GM19372 (cell line): ENCODE results near the gene ZKSCAN3.
A peak's percentile ranks its signal among the peaks of the same experiment; 100 is the strongest.
"Not testable (repeated sequence)": the region's sequence is repeated elsewhere in the genome, so short reads cannot be mapped to it uniquely, and the experiment has no call there.

Source experiments
- ATAC-seq: cut with Tn5 transposase; IDR thresholded peaks from one replicate; pipeline ENCODE4 v1.9.1; 2021; ENCODE audit warnings: mild to moderate bottlenecking, low read depth, moderate library complexity; ENCODE audit not compliant: unreplicated experiment

The ZKSCAN3 gene

GRCh38 chr6:28349892-28350737 lies at the start of gene ZKSCAN3:
Gene ZKSCAN3 (plus strand): TSS chr6:28349947. CDS start chr6:28359587, 9,640 bp downstream.
- ATAC-seq = peak; percentile 98

GRCh38 chr6:28303570-28303969 lies 46.2 kb upstream of the ZKSCAN3 start:
- peak; percentile 88 for ATAC-seq

GRCh38 chr6:28306363-28306762 lies 43.4 kb upstream of the ZKSCAN3 start:
- not testable (repeated sequence) for ATAC-seq

DNA sequence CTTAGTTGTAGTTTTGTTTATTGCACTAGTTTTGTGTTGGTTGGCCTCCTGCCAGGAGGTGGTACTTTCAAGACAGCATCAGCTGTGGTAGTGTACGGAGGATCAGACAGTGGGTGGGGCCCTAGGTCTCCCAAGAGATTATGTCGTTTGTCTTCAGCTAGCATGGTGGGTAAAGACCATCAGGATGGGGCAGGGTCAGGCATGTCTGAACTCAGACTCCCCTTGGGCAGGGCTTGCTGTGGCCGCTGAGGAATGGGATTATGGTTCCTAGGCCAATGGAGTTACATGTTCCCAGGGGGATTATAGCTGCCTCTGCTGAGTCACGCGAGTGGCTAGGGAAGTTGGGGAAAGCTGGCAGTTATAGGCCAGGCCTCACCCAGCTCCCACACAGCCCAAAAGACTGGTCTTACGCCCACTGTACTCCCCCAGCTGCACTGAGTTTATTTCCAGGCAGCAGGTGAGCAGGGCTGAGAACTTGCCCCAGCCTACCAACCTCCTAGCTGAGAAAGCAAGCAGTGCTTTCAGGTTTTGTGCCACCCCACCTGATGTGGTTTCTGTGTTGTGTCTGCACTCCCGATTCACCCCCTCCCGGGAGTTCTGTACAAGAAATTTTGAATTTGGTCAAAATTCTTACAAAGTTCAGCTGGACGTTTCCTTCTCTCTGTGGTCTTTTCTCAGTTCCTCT lies 38.5 kb upstream of the ZKSCAN3 start:
- no peak for ATAC-seq

- no peak for ATAC-seq
These were observed 36.8 kb upstream of the ZKSCAN3 start for GRCh38 chr6:28312939-28313338.

- ATAC-seq = no peak
These were observed 34.1 kb upstream of the ZKSCAN3 start for GRCh38 chr6:28315628-28316027.

DNA sequence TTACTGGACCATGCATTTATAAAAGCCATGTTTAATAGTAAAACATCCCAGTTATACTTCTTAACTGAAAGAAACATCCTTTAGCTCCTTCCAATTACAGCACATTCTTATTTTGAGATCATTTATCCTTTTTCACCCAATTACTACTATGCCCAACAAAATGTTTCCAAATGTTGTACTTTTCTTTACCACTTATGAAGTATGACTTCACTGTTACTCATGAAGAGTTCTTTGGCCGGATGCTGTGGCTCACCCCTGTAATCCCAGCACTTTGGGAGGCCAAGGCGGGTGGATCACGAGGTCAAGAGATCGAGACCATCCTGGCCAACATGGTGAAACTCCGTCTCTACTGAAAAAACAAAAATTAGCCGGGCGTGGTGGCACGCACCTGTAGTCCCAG lies 31.9 kb upstream of the ZKSCAN3 start:
- not testable (repeated sequence) for ATAC-seq

GRCh38 chr6:28322661-28323060 lies 27.1 kb upstream of the ZKSCAN3 start:
- ATAC-seq = no peak

GRCh38 chr6:28323813-28324424 lies 25.8 kb upstream of the ZKSCAN3 start:
- no peak for ATAC-seq

GRCh38 chr6:28326371-28326948 lies 23.3 kb upstream of the ZKSCAN3 start:
- ATAC-seq = no peak

DNA sequence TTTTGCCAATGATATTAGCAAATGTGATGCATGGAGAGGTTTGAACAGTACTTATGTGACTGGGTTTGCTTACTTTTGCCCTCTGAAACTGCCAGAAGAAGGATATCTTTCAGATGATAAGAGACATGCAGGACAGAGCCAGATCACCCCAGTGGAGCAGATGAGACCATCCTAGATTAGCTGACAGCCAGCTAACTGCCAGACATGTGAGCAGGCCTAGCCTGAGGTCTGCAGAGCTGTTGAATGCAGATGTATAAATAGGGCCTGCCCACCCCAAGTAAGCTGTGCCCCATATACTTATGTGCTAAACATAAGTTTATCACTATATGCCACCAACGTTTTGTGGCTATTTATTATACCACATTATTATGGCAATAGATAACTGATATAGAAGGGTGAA lies 19.7 kb upstream of the ZKSCAN3 start:
- ATAC-seq = no peak

- no peak for ATAC-seq
These were observed 16.7 kb upstream of the ZKSCAN3 start for GRCh38 chr6:28333047-28333446.

DNA sequence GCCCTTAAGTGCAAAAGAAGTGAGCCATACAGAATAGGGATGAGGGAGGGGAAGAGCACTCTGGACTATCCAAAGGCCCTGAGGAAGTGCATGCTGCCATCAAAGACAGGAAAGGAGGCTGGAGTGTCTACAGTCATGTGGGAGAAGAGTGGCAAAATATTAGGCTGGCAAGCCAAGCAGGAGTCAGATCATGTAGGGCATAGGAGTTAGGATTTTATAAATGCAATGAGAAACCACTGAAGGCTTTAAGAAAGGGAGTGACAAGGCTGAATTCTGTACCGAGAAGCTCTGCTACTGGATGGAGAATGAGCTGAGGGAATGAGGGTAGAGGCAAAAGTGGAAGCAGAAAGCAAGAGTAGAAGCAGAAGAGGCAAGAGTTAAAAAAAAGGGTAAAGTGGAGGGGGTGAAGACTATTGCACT lies 16.1 kb upstream of the ZKSCAN3 start:
- no peak for ATAC-seq

GRCh38 chr6:28334286-28335039 lies 15.3 kb upstream of the ZKSCAN3 start:
- ATAC-seq = no peak

- no peak for ATAC-seq
These were observed 14.6 kb upstream of the ZKSCAN3 start for GRCh38 chr6:28335040-28335563.

DNA sequence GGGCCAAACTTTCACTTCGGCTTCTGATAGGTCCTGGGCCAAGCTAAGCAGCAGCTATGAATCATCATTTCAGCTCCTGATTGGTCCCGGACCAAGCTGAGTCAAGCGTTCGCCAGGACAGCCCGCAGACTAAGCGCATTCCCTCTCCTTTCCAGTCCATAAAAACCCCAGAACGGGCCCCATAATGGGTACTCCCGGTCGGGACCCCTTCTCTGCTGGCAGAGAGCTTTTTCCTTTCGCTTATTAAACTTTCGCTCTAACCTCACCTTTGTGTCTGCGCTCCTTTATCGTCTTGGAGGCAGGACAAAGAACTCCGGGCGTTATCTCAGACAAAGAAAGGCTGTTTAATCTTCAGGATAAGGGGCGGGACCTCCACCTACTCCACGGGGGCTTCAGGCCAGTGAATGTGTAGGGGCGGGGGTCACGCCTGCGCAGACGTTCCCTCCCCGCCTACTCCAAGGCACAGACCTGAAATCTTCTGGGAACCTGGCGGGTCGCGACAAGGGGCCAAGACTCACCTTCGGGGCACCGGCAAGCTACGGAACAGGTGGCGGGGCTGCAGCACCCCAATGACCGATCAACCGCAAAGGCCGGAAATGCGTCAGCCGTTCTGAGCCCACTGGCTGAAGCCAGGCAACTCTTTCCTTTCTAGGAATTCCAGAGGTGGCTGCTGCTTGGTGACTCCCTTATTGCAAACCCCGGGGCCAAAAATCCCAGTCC lies 14.0 kb upstream of the ZKSCAN3 start, which contains the start of gene ZSCAN31:
Gene ZSCAN31 (minus strand): TSS at position 585 of the 720 bp plus-strand sequence. CDS start 6,465 bp downstream, outside the sequence.
- ATAC-seq = peak; percentile 72

GRCh38 chr6:28336284-28337120 lies 13.2 kb upstream of the ZKSCAN3 start:
- peak; percentile 13 for ATAC-seq

DNA sequence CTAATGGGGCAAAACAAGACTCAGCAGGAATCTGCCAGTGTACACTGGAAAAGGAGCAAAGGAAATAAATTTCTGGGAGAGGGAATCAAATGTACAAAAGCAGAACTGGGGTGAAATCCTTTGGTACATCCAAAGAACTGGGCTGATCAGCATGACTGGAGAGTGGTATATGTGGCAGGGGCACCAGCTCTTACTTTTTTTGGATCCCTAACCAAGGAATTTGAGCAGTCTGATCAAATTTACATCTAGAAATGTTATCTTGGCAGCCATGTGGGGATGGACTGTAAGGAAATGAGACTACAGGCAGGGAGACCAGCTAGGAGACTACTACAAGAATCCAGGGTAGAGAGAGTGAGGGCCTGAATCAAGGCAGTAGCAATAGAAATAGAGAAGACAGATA lies 12.6 kb upstream of the ZKSCAN3 start:
- no peak for ATAC-seq
